KOPT-K1 (cell line): ENCODE results near the gene TBC1D7.

Experiments
- H3K27ac ChIP-seq: fragments of 200-600 bp; sonication (generic); 2 replicates; pipeline ENCODE4 v1.5.1; 2016; ENCODE audit warnings: antibody characterized with exemption, mild to moderate bottlenecking, low read depth, low read length; ENCODE audit not compliant: poor library complexity, severe bottlenecking
- H3K36me3 ChIP-seq: fragments of 200-600 bp; sonication (generic); 2 replicates; pipeline ENCODE4 v1.5.1; 2017; ENCODE audit warnings: antibody characterized with exemption, mild to moderate bottlenecking, low read length, moderate library complexity; ENCODE audit not compliant: insufficient read depth
- H3K9me3 ChIP-seq: fragments of 200-600 bp; sonication (generic); 2 replicates; pipeline ENCODE4 v1.5.1; 2017; ENCODE audit warnings: antibody characterized with exemption, low read length, mild to moderate bottlenecking; ENCODE audit not compliant: insufficient read depth, poor library complexity, severe bottlenecking

Gene TBC1D7

DNA sequence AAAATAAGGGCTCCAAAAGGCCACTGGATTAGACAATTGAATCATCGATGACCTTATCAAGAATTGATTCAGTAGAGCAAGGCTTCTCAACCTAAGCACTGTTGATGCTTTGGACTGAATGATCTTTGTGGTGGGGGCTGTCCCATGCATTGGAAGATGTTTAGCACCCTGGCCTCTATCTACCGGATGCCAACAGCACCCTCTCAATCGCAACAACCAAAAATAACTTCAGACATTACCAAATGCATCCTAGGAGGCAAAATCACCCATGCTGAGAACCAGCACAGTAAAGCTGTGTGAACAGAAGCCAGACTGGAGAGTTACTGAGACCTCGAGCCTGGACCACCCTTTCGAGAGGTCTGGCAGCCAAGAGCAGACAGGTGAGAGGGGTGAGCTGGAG, 67.5 kb downstream of the TBC1D7 start:
- H3K9me3 ChIP-seq: no peaks in the 10 kb centered on the region
- H3K36me3 ChIP-seq: no peaks in the 10 kb centered on the region
- no peak overlapping the region for H3K27ac ChIP-seq

DNA sequence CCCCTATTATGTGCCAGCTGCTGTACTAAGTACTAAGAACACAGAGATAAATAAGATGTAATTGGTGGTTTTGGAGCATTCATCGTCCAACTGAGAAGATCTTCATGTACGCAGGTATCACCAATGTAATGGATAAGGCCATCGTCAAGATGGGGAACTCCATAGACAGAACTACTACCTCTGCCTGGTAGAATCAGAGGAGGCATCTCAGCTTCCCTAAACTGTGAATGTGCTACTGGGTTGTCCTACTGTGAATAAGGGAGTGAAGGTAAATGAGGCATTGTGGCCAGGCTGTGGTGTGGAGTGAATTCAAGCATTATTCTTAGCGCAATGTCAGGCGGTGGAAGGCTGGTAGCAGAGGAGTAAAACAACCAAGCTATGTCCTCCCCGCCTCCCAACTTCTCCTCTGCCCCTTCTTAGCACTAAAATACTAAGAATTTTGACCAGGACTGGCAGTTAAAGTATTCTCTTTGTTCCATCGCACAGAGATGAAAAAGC, 68.2 kb downstream of the TBC1D7 start:
- H3K27ac ChIP-seq: no peak overlapping the region
- no peaks in the 10 kb centered on the region for H3K36me3 ChIP-seq
- H3K9me3 ChIP-seq: no peaks in the 10 kb centered on the region

DNA sequence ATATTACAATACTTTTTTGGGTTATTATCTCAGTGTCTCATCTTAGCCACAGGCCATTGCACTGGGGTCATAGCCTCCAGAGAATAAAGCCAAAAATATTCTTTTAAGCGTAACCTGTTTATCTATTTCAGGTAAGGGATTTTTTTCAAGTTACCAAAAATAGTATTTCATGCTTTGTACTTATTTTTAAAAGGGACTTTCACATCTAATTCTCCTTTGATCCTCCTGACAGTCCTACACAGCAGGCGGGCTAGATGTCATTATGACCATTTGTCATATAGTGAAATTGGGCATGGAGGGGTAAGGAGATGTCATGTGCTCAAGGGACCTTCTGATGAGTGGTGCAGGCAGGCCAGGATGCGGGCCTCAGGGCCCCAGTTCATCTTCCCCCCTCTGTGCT, 68.9 kb downstream of the TBC1D7 start:
- H3K27ac ChIP-seq: no peak overlapping the region
- no peaks in the 10 kb centered on the region for H3K9me3 ChIP-seq
- H3K36me3 ChIP-seq: no peaks in the 10 kb centered on the region

DNA sequence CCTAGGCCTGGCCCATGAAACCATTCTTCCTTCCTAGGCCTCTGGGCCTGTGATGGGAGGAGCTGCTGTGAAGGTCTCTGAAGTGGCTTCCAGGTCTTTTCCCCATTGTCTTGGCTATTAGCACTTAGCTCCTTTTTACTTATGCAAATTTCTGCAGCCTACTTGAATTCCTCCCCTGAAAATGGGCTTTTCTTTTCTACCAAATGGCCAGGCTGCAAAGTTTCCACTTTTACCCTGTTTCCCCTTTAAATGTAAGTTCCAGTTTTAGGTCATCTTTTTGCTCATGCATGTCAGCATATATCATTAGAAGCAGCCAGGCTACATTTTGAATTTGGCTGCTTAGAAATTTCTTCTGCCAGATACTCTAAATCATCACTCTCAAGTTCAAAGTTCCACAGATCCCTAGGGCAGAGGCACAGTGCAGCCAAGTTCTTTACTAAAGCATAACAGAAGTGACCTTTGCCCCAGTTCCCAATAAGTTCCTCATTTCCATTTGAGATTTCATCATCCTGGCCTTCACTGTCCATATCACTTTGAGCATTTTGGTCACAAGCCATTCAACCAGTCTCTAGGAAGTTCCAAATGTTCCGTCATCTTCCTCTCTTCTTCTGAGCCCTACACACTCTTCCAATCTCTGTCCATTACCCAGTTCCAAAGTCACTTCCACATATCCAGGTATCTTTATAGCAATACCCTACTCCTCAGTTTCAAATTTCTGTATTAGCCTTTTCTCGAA, 71.9 kb downstream of the TBC1D7 start:
- H3K27ac ChIP-seq: no peak overlapping the region

More for the DNA sequence above, 71.9 kb downstream of the TBC1D7 start:
- Histone ChIP-seq H3K36me3 (no peaks in the 10 kb centered on the region), H3K9me3 (no peaks in the 10 kb centered on the region)
